SK-N-SH treated with all-trans-retinoic acid at 6 μM for 48 hours (cell line): ENCODE data around the gene FAXDC2.

Experiments
- ATAC-seq: fragments of 200-7000 bp; cut with Tn5 transposase; 3 replicates; pipeline ENCODE4 v1.9.1; 2020; ENCODE audit warnings: mild to moderate bottlenecking, moderate library complexity
- ARNTL ChIP-seq: fragments of 450-650 bp; formaldehyde crosslinking; IDR thresholded peaks from 2 replicates; pipeline ENCODE4 v1.5.0; 2020; ENCODE audit warnings: low read depth, mild to moderate bottlenecking, moderate library complexity, borderline replicate concordance
- BACH2 ChIP-seq: fragments of 250-450 bp; sonication (Bioruptor Pico); IDR thresholded peaks from 2 replicates; pipeline ENCODE4 v1.9.0; 2021; ENCODE audit warnings: mild to moderate bottlenecking, borderline replicate concordance
- CREB5 ChIP-seq: fragments of 250-450 bp; sonication (Bioruptor Pico); IDR thresholded peaks from 2 replicates; pipeline ENCODE4 v1.5.1; 2020; ENCODE audit warnings: low read depth, mild to moderate bottlenecking, moderate library complexity
- CSDC2 ChIP-seq: fragments of 250-450 bp; sonication (Bioruptor Pico); IDR thresholded peaks from 2 replicates; pipeline ENCODE4 v1.5.0; 2020; ENCODE audit warnings: mild to moderate bottlenecking, moderate library complexity
- CSRNP3 ChIP-seq: fragments of 250-450 bp; sonication (Bioruptor Pico); IDR thresholded peaks from 2 replicates; pipeline ENCODE4 v1.5.1; 2021; ENCODE audit warnings: mild to moderate bottlenecking, moderate library complexity
- ESRRG ChIP-seq: fragments of 250-450 bp; sonication (Bioruptor Pico); IDR thresholded peaks from 2 replicates; pipeline ENCODE4 v1.6.1; 2021; ENCODE audit warnings: mild to moderate bottlenecking
- GLIS3 ChIP-seq: fragments of 250-450 bp; sonication (Bioruptor Pico); IDR thresholded peaks from 2 replicates; pipeline ENCODE4 v1.5.0; 2020; ENCODE audit warnings: mild to moderate bottlenecking, moderate library complexity
- ISL1 ChIP-seq: fragments of 250-450 bp; sonication (Bioruptor Pico); IDR thresholded peaks from 2 replicates; pipeline ENCODE4 v2.1.2; 2022; ENCODE audit warnings: mild to moderate bottlenecking, moderate library complexity
- OSR1 ChIP-seq: fragments of 250-450 bp; sonication (Bioruptor Pico); IDR thresholded peaks from 2 replicates; pipeline ENCODE4 v1.8.0; 2022; ENCODE audit warnings: moderate library complexity, mild to moderate bottlenecking, inconsistent platforms
- PPARA ChIP-seq: fragments of 250-450 bp; sonication (Bioruptor Pico); IDR thresholded peaks from 2 replicates; pipeline ENCODE4 v1.5.0; 2020; ENCODE audit warnings: mild to moderate bottlenecking, borderline replicate concordance
- RARB ChIP-seq: fragments of 250-450 bp; sonication (Bioruptor Pico); IDR thresholded peaks from 2 replicates; pipeline ENCODE4 v1.8.0; 2021; ENCODE audit warnings: mild to moderate bottlenecking, moderate library complexity
- SNAI2 ChIP-seq: fragments of 250-450 bp; sonication (Bioruptor Pico); IDR thresholded peaks from 2 replicates; pipeline ENCODE4 v1.5.0; 2020; ENCODE audit warnings: mild to moderate bottlenecking, moderate library complexity
- TCF4 ChIP-seq: fragments of 250-450 bp; sonication (Bioruptor Pico); IDR thresholded peaks from 2 replicates; pipeline ENCODE4 v1.8.0; 2021; ENCODE audit warnings: mild to moderate bottlenecking, moderate library complexity, borderline replicate concordance
- TOX ChIP-seq: fragments of 250-450 bp; sonication (Bioruptor Pico); IDR thresholded peaks from 2 replicates; pipeline ENCODE4 v1.8.0; 2021; ENCODE audit warnings: mild to moderate bottlenecking, moderate library complexity, borderline replicate concordance
- TSHZ2 ChIP-seq: fragments of 250-450 bp; sonication (Bioruptor Pico); IDR thresholded peaks from 2 replicates; pipeline ENCODE4 v1.5.0; 2020; ENCODE audit warnings: mild to moderate bottlenecking, moderate library complexity
- ZC3H10 ChIP-seq: fragments of 250-450 bp; sonication (Bioruptor Pico); IDR thresholded peaks from 2 replicates; pipeline ENCODE4 v1.5.1; 2021; ENCODE audit warnings: mild to moderate bottlenecking, moderate library complexity
- ZFP3 ChIP-seq: fragments of 250-450 bp; sonication (Bioruptor Pico); IDR thresholded peaks from 2 replicates; pipeline ENCODE4 v1.5.0; 2020; ENCODE audit warnings: mild to moderate bottlenecking, moderate library complexity
- ZFP30 ChIP-seq: fragments of 450-650 bp; formaldehyde crosslinking; IDR thresholded peaks from 2 replicates; pipeline ENCODE4 v1.5.0; 2022; ENCODE audit warnings: mild to moderate bottlenecking, moderate library complexity
- ZNF565 ChIP-seq: fragments of 450-650 bp; formaldehyde crosslinking; conservative IDR thresholded peaks from 2 replicates; pipeline ENCODE4 v1.5.0; 2020; ENCODE audit warnings: low read depth, mild to moderate bottlenecking, moderate library complexity
- ZNF70 ChIP-seq: fragments of 450-650 bp; formaldehyde crosslinking; IDR thresholded peaks from 2 replicates; pipeline ENCODE4 v1.5.0; 2020; ENCODE audit warnings: mild to moderate bottlenecking, moderate library complexity
- ZNF8 ChIP-seq: fragments of 450-650 bp; formaldehyde crosslinking; IDR thresholded peaks from 2 replicates; pipeline ENCODE4 v1.5.0; 2020; ENCODE audit warnings: mild to moderate bottlenecking, moderate library complexity
- TF ChIP-seq, protein P1 (sequence below): fragments of 250-450 bp; sonication (Bioruptor Pico); IDR thresholded peaks from 2 replicates; pipeline ENCODE4 v1.8.0; 2021; ENCODE audit warnings: low read depth, mild to moderate bottlenecking, moderate library complexity, borderline replicate concordance
- TF ChIP-seq, protein P2 (sequence below): fragments of 250-450 bp; sonication (Bioruptor Pico); IDR thresholded peaks from 2 replicates; pipeline ENCODE4 v1.8.0; 2020; ENCODE audit warnings: mild to moderate bottlenecking, moderate library complexity, borderline replicate concordance

Gene FAXDC2

GRCh38 chr5:154861946-154862345 is 11.5 kb upstream of the FAXDC2 start:
- ATAC-seq, result no peak
- no peak for TF ChIP-seq TCF4 (CRISPR knock-in tag)
- TF ChIP-seq, all 23 proteins: peak for 0

GRCh38 chr5:154860765-154861164 is 10.4 kb upstream of the FAXDC2 start:
- ATAC-seq, result no peak
- TF ChIP-seq ZFP3 (CRISPR knock-in tag), result no peak
- no peak for TF ChIP-seq CREB5 (CRISPR knock-in tag)
- TF ChIP-seq ESRRG (CRISPR knock-in tag), result no peak
- TF ChIP-seq, protein P1, sequence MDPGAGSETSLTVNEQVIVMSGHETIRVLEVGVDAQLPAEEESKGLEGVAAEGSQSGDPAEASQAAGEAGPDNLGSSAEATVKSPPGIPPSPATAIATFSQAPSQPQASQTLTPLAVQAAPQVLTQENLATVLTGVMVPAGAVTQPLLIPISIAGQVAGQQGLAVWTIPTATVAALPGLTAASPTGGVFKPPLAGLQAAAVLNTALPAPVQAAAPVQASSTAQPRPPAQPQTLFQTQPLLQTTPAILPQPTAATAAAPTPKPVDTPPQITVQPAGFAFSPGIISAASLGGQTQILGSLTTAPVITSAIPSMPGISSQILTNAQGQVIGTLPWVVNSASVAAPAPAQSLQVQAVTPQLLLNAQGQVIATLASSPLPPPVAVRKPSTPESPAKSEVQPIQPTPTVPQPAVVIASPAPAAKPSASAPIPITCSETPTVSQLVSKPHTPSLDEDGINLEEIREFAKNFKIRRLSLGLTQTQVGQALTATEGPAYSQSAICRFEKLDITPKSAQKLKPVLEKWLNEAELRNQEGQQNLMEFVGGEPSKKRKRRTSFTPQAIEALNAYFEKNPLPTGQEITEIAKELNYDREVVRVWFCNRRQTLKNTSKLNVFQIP, result no peak
- no peak for TF ChIP-seq ZNF70 (CRISPR knock-in tag)
- TF ChIP-seq TOX (CRISPR knock-in tag), result no peak
- no peak for TF ChIP-seq ZFP30 (CRISPR knock-in tag)
- no peak for TF ChIP-seq OSR1
- TF ChIP-seq ZC3H10, result no peak
- TF ChIP-seq RARB (CRISPR knock-in tag), result no peak
- no peak for TF ChIP-seq ARNTL (CRISPR knock-in tag)

GRCh38 chr5:154860123-154860522 is 9.7 kb upstream of the FAXDC2 start:
- TF ChIP-seq ZC3H10 (no peak), TOX (CRISPR knock-in tag) (no peak), RARB (CRISPR knock-in tag) (no peak), PPARA (no peak), ZNF8 (CRISPR knock-in tag) (no peak), SNAI2 (no peak), TCF4 (CRISPR knock-in tag) (no peak), GLIS3 (CRISPR knock-in tag) (no peak), ZFP3 (CRISPR knock-in tag) (no peak), ZFP30 (CRISPR knock-in tag) (no peak), BACH2 (CRISPR knock-in tag) (no peak), ZNF565 (CRISPR knock-in tag) (no peak), CSDC2 (no peak), TSHZ2 (no peak), ARNTL (CRISPR knock-in tag) (no peak), CSRNP3 (no peak), ESRRG (CRISPR knock-in tag) (no peak), ISL1 (CRISPR knock-in tag) (no peak)
- TF ChIP-seq, protein P2, sequence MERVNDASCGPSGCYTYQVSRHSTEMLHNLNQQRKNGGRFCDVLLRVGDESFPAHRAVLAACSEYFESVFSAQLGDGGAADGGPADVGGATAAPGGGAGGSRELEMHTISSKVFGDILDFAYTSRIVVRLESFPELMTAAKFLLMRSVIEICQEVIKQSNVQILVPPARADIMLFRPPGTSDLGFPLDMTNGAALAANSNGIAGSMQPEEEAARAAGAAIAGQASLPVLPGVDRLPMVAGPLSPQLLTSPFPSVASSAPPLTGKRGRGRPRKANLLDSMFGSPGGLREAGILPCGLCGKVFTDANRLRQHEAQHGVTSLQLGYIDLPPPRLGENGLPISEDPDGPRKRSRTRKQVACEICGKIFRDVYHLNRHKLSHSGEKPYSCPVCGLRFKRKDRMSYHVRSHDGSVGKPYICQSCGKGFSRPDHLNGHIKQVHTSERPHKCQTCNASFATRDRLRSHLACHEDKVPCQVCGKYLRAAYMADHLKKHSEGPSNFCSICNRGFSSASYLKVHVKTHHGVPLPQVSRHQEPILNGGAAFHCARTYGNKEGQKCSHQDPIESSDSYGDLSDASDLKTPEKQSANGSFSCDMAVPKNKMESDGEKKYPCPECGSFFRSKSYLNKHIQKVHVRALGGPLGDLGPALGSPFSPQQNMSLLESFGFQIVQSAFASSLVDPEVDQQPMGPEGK (CRISPR knock-in tag), result no peak
- TF ChIP-seq, protein P1, result no peak
- ATAC-seq, result no peak
